Activated naive CD8-positive, alpha-beta T cell (primary cell): ENCODE measurements around the gene SACM1L.

Experiments used
- H3K27ac Mint-ChIP-seq: one replicate; pipeline ENCODE4 v1.8.0; 2021; ENCODE audit warnings: mixed read lengths
- H3K27me3 Mint-ChIP-seq: one replicate; pipeline ENCODE4 v1.8.0; 2021; ENCODE audit warnings: mixed read lengths
- H3K36me3 Mint-ChIP-seq: one replicate; pipeline ENCODE4 v1.8.0; 2021; ENCODE audit warnings: mixed read lengths
- H3K4me1 Mint-ChIP-seq: one replicate; pipeline ENCODE4 v1.8.0; 2021; ENCODE audit warnings: low read depth, mixed read lengths
- H3K4me3 Mint-ChIP-seq: one replicate; pipeline ENCODE4 v1.8.0; 2021; ENCODE audit warnings: mild to moderate bottlenecking, mixed read lengths
- H3K9me3 Mint-ChIP-seq: one replicate; pipeline ENCODE4 v1.8.0; 2021; ENCODE audit warnings: low read depth, mixed read lengths

SACM1L gene, protein sequence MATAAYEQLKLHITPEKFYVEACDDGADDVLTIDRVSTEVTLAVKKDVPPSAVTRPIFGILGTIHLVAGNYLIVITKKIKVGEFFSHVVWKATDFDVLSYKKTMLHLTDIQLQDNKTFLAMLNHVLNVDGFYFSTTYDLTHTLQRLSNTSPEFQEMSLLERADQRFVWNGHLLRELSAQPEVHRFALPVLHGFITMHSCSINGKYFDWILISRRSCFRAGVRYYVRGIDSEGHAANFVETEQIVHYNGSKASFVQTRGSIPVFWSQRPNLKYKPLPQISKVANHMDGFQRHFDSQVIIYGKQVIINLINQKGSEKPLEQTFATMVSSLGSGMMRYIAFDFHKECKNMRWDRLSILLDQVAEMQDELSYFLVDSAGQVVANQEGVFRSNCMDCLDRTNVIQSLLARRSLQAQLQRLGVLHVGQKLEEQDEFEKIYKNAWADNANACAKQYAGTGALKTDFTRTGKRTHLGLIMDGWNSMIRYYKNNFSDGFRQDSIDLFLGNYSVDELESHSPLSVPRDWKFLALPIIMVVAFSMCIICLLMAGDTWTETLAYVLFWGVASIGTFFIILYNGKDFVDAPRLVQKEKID

GRCh38 chr3:45688882-45689786 is at the start of gene SACM1L:
TSS of gene SACM1L (plus strand) at chr3:45689396. CDS start at chr3:45689466, 70 bp downstream.
- Mint-ChIP-seq H3K4me3 (peak within 1 kb of the TSS; percentile 97), H3K36me3 (peaks cover 23% of the 10 kb centered on the region), H3K27me3 (no peaks in the 10 kb centered on the region), H3K4me1 (peaks cover 61% of the 10 kb centered on the region), H3K27ac (peak within 1 kb of the TSS; percentile 97), H3K9me3 (no peaks in the 10 kb centered on the region)

- no peaks in the 10 kb centered on the region for H3K27me3 Mint-ChIP-seq
- no peaks in the 10 kb centered on the region for H3K4me1 Mint-ChIP-seq
- no peaks in the 10 kb centered on the region for H3K9me3 Mint-ChIP-seq
- no peak overlapping the region for H3K4me3 Mint-ChIP-seq
- H3K36me3 Mint-ChIP-seq = peaks cover 2% of the 10 kb centered on the region
- H3K27ac Mint-ChIP-seq = peak overlapping the region; percentile 3
These were observed 49.1 kb upstream of the SACM1L start for GRCh38 chr3:45640091-45640507.

- no peaks in the 10 kb centered on the region for H3K27me3 Mint-ChIP-seq
- no peak overlapping the region for H3K4me3 Mint-ChIP-seq
- H3K36me3 Mint-ChIP-seq = peaks cover 2% of the 10 kb centered on the region
- no peaks in the 10 kb centered on the region for H3K9me3 Mint-ChIP-seq
- H3K4me1 Mint-ChIP-seq = peaks cover 2% of the 10 kb centered on the region
- H3K27ac Mint-ChIP-seq = no peak overlapping the region
These were observed 48.4 kb upstream of the SACM1L start for GRCh38 chr3:45640724-45641361.

DNA sequence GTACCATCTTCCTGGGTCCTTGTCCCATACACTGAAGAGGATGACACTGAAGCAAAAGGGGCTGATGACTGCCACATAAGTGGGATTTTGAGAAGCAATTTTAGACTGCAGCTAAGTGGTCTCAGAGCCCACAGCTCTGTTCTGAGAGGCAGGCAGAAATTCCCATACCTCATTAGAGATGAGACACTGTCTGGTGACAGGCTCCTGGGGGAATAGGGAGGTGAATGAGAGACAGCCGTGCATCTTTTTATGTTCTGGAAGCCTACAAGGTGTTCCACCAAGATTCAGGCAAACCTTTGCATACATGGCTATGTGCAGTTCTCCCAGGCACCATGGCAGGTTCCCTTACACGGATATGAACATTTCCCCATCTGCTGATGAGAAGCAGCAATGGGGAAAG is 47.4 kb upstream of the SACM1L start:
- Mint-ChIP-seq H3K4me1 (peaks cover 2% of the 10 kb centered on the region), H3K4me3 (no peak overlapping the region), H3K27me3 (no peaks in the 10 kb centered on the region), H3K9me3 (no peaks in the 10 kb centered on the region), H3K36me3 (peaks cover 2% of the 10 kb centered on the region), H3K27ac (no peak overlapping the region)

- H3K27ac Mint-ChIP-seq = no peak overlapping the region
- H3K9me3 Mint-ChIP-seq = no peaks in the 10 kb centered on the region
- peaks cover 9% of the 10 kb centered on the region for H3K36me3 Mint-ChIP-seq
- H3K4me3 Mint-ChIP-seq = no peak overlapping the region
- H3K4me1 Mint-ChIP-seq = peaks cover 3% of the 10 kb centered on the region
- no peaks in the 10 kb centered on the region for H3K27me3 Mint-ChIP-seq
These were observed 46.5 kb upstream of the SACM1L start for GRCh38 chr3:45642731-45643152.

DNA sequence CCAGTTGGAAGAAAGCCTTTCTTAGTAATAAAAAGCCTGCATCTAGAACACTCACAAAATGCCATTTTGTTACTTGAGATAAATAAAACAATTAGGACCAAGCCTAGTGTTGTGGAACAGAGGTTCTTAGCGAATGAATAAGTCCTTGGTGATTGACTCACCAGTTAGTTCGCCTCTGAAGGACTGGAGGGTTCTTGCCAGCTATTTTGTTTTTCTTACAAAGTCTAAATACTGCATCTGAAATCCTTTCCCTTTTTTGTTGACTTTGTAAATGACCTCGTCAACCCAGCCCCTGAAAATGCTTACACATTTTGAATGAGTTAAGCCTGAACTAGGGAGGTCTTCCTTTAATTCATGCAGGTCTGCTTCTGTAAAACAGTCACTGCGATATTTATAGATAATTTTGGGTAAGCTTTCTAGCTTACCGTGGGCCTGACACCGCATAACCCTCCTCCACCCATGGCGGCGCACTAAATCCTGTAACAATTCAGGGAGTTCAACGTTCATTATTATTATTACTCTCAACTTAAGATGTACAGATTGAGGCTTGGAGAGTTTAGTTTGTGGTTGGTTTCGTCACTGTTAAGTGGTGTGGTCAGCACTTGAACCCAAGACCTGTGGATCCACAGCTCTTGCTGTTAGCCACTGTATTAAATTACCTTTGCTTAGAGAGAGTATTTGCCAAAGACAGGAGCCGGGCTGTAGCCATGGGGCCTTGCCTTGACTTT is 45.0 kb upstream of the SACM1L start:
- no peak overlapping the region for H3K27ac Mint-ChIP-seq
- H3K9me3 Mint-ChIP-seq = no peaks in the 10 kb centered on the region
- H3K27me3 Mint-ChIP-seq = no peaks in the 10 kb centered on the region
- H3K36me3 Mint-ChIP-seq = peaks cover 17% of the 10 kb centered on the region
- no peak overlapping the region for H3K4me3 Mint-ChIP-seq
- peaks cover 5% of the 10 kb centered on the region for H3K4me1 Mint-ChIP-seq

DNA sequence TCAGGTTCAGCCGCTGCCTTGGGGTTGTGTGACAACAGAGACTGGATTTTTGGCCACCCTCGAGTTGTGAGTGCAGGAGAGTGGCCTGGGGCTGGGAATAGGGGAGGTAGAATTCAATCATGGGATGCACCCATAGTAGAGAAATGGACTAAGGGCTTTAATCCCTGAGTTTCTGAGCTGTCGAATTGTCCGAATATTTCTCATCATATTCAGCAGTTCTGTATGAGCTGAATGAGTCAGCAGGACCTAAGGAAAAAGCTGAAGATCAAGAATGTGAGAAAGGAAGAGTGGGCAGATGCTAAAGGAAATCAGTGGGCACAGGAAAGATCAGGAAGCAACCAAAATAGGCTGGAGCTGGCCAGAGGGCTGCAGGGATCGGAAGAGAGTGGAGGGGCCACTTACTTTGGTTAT is 44.4 kb upstream of the SACM1L start:
- Mint-ChIP-seq H3K4me3 (no peak overlapping the region), H3K9me3 (no peaks in the 10 kb centered on the region), H3K27me3 (no peaks in the 10 kb centered on the region), H3K27ac (no peak overlapping the region), H3K36me3 (peaks cover 18% of the 10 kb centered on the region), H3K4me1 (peaks cover 5% of the 10 kb centered on the region)

DNA sequence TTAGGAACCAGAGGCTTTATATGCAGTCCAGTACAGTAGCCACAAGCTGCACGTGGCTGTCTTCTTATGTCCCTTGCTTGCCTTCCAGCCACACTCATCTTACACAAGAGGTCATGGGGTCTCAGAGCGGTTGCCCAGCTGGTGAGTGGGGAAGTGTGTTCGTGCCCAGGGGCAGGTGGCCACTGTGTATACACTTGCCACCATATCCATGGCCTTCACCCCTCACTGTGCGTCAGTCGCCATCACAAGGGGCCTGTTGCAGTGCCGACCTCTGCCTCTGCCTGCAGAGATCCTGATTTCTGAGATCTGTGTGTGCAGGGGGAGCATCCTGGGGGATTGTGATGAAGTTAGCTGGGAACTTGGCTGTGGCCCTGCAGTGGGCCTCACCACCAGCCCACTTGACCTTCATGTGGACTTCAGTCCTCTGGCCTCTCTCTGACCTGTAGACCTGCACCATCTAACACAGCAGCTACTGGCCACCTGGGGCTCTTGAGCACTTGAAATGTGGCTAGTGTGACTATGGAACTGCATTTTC is 43.1 kb upstream of the SACM1L start:
- Mint-ChIP-seq H3K27ac (no peak overlapping the region), H3K9me3 (no peaks in the 10 kb centered on the region), H3K27me3 (no peaks in the 10 kb centered on the region), H3K4me3 (no peak overlapping the region), H3K4me1 (peaks cover 5% of the 10 kb centered on the region), H3K36me3 (peaks cover 21% of the 10 kb centered on the region)

DNA sequence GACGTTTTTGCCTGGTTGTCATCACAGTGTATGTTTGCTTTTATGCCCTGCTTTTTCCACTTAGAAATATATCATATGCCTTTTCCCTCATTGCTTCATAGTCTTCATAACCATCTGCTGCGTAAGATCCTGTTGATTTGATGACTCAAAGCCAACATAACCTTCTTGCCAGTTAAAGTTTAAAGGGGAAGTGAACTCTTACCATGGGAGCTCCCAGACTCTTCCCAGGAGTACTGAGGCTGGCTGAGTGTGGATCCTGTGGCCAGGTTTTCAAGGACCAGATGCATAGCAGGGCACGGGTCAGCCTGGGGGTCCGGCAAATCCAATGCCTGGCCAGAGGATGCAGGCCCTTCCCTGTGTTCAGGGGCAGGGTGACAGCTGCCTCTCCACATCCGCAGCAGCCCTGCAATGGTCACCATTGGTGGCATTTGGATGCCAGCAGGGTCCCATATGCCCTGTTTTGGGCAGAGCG is 42.0 kb upstream of the SACM1L start:
- Mint-ChIP-seq H3K36me3 (peaks cover 21% of the 10 kb centered on the region), H3K27me3 (no peaks in the 10 kb centered on the region)

DNA sequence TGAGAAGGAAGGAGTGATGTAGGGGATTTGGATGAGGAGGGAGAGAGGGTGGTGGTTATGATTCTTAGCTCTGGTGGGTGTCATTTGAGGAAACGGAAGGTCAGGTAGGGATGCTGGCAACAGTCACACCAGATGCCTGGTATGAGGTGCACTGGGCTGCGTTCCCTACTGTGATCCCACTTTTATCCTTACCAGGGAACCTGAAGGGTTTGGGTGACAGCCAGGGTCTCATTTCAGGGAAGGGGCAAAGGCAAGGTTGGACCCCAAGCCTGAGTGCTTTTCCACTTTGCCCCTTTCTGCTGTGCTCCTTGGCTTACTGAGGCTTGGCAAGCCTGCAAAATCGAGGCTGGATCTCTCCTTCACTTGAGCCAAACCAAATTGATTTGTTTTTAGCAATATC is 36.0 kb upstream of the SACM1L start:
- Mint-ChIP-seq H3K27ac (no peak overlapping the region), H3K36me3 (peaks cover 10% of the 10 kb centered on the region), H3K4me3 (no peak overlapping the region), H3K9me3 (no peaks in the 10 kb centered on the region), H3K27me3 (no peaks in the 10 kb centered on the region), H3K4me1 (peaks cover 15% of the 10 kb centered on the region)

More for the DNA sequence above, 42.0 kb upstream of the SACM1L start:
- Mint-ChIP-seq H3K4me1 (peaks cover 5% of the 10 kb centered on the region), H3K27ac (no peak overlapping the region), H3K9me3 (no peaks in the 10 kb centered on the region), H3K4me3 (no peak overlapping the region)

DNA sequence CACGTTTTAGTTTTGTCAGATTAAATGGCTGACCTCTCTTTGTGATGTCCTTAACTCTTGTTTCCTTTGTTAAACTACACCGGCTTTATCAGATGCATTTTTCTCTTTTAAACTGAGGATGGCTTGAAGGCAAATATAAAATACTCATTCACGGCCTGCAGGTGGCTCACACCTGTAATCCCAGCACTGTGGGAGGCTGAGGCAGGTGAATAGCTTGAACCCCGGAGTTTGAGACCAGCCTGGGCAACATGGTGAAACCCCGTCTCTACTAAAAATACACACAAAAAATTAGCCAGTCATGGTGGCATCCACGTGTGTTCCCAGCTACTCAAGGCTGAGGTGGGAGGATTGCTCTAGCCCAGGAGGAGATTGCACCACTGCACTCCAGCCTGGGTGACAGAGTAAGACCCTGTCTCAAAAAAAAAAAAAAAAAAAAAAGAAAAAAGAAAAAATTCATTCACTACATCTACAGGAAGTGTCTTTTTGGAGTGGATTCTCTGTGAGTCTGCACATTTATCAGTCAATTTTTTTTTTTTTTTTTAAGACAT is 34.7 kb upstream of the SACM1L start:
- Mint-ChIP-seq H3K36me3 (peaks cover 4% of the 10 kb centered on the region), H3K27ac (peak overlapping the region; percentile 16), H3K4me3 (no peak overlapping the region), H3K9me3 (no peaks in the 10 kb centered on the region), H3K27me3 (no peaks in the 10 kb centered on the region), H3K4me1 (peaks cover 15% of the 10 kb centered on the region)

GRCh38 chr3:45655906-45656305 is 33.3 kb upstream of the SACM1L start:
- H3K27me3 Mint-ChIP-seq = no peaks in the 10 kb centered on the region
- H3K4me1 Mint-ChIP-seq = peaks cover 22% of the 10 kb centered on the region
- no peaks in the 10 kb centered on the region for H3K36me3 Mint-ChIP-seq
- H3K4me3 Mint-ChIP-seq = no peak overlapping the region
- H3K9me3 Mint-ChIP-seq = no peaks in the 10 kb centered on the region
- no peak overlapping the region for H3K27ac Mint-ChIP-seq

GRCh38 chr3:45656575-45657363 is 32.4 kb upstream of the SACM1L start:
- Mint-ChIP-seq H3K4me1 (peaks cover 22% of the 10 kb centered on the region), H3K9me3 (no peaks in the 10 kb centered on the region), H3K27me3 (no peaks in the 10 kb centered on the region), H3K36me3 (no peaks in the 10 kb centered on the region), H3K4me3 (no peak overlapping the region), H3K27ac (no peak overlapping the region)
